Endothelial cell of umbilical vein (primary cell): ENCODE measurements around the gene SAP25.
"Not testable (repeated sequence)": the region's sequence is repeated elsewhere in the genome, so short reads cannot be mapped to it uniquely, and the experiment has no call there.

Experiments
- CTCF ChIP-seq, 2 donors: IDR thresholded peaks; 1 replicate in 1 of 2; 2 replicates in 1 of 2; pipeline ENCODE4 v1.5.1; 2011; ENCODE audit warnings: low read length in 2 of 2, mild to moderate bottlenecking in 2 of 2, moderate library complexity in 2 of 2, control low read depth in 1 of 2, inconsistent platforms in 1 of 2, low read depth in 1 of 2; ENCODE audit not compliant: insufficient read depth in 1 of 2; ENCODE audit errors: extremely low read depth in 1 of 2
- MAX ChIP-seq: IDR thresholded peaks from 2 replicates; pipeline ENCODE4 v1.6.1; 2011; ENCODE audit not compliant: insufficient read depth, insufficient read length
- POLR2A ChIP-seq: IDR thresholded peaks from 2 replicates; pipeline ENCODE4 v1.6.1; 2012; ENCODE audit warnings: low read depth, mild to moderate bottlenecking, control low read depth, low read length

GRCh38 chr7:100541309-100541708 is 32.4 kb downstream of the SAP25 start:
- TF ChIP-seq CTCF (IDR thresholded peaks at IDR 0.05; ENCODE audit: extremely low read depth in 1 of 2, insufficient read depth in 1 of 2, low read depth in 1 of 2, low read length in 2 of 2); MAX; POLR2A: not testable (repeated sequence)
